Keratinocyte (primary cell): Measurements from ENCODE around the gene FNIP2. TPM values are rescaled to one million over a fixed set of nuclear protein-coding genes. Genes with fewer than 3 reads are reported as not detected.
"Not testable (repeated sequence)": the region's sequence is repeated elsewhere in the genome, so short reads cannot be mapped to it uniquely, and the experiment has no call there.

Experiments used
- DNase-seq: peaks from one replicate; pipeline ENCODE4 v3.0.0-alpha.2; 2011; ENCODE audit warnings: low read depth, missing footprints, low spot score
- FAIRE-seq: peaks from 2 replicates; lab custom pipeline; 2011; peaks lifted over from hg19 to GRCh38; lab: Jason Lieb, UNC
- H2AFZ ChIP-seq: 2 replicates; pipeline ENCODE4 v1.6.0; 2012; ENCODE audit warnings: low read length, control low read depth, inconsistent platforms; ENCODE audit not compliant: control insufficient read depth
- H3K27ac ChIP-seq: 2 replicates; pipeline ENCODE4 v1.5.1; 2011; ENCODE audit warnings: low read length; ENCODE audit not compliant: control insufficient read depth, insufficient read depth
- H3K27me3 ChIP-seq: 3 replicates; pipeline ENCODE4 v1.6.0; 2011; ENCODE audit warnings: low read length; ENCODE audit not compliant: control insufficient read depth, insufficient read depth; ENCODE audit errors: extremely low read depth
- H3K36me3 ChIP-seq, 2 experiments: 2 replicates in 1 of 2; 3 replicates in 1 of 2; pipeline ENCODE4 v1.5.1; 2011; ENCODE audit warnings: low read length in 2 of 2, mild to moderate bottlenecking in 1 of 2; ENCODE audit not compliant: control insufficient read depth in 2 of 2, insufficient read depth in 2 of 2; ENCODE audit errors: extremely low read depth in 1 of 2
- H3K4me1 ChIP-seq: 3 replicates; pipeline ENCODE4 v1.5.1; 2011; ENCODE audit warnings: low read length; ENCODE audit not compliant: control insufficient read depth, insufficient read depth; ENCODE audit errors: extremely low read depth
- H3K4me2 ChIP-seq: 3 replicates; pipeline ENCODE4 v1.6.0; 2011; ENCODE audit warnings: low read depth, low read length; ENCODE audit not compliant: control insufficient read depth, insufficient read depth; ENCODE audit errors: extremely low read depth
- H3K4me3 ChIP-seq, 3 experiments: fragments of 200-600 bp in 1 of 3; sonication (generic) in 1 of 3; 2 replicates in 2 of 3; 3 replicates in 1 of 3; pipeline ENCODE4 v1.5.1; 2011 to 2016; ENCODE audit warnings: low read length in 3 of 3, mild to moderate bottlenecking in 3 of 3, control low read depth in 2 of 3, inconsistent platforms in 1 of 3, low read depth in 1 of 3, mixed read lengths in 1 of 3, mixed run types in 1 of 3, moderate library complexity in 1 of 3; ENCODE audit not compliant: control insufficient read depth in 2 of 3, insufficient read depth in 2 of 3; ENCODE audit errors: extremely low read depth in 1 of 3
- H3K79me2 ChIP-seq: 2 replicates; pipeline ENCODE4 v1.6.0; 2012; ENCODE audit warnings: low read length; ENCODE audit not compliant: control insufficient read depth, insufficient read depth
- H3K9ac ChIP-seq: 3 replicates; pipeline ENCODE4 v1.6.0; 2011; ENCODE audit warnings: low read length; ENCODE audit not compliant: control insufficient read depth, insufficient read depth; ENCODE audit errors: extremely low read depth
- H3K9me1 ChIP-seq: 3 replicates; pipeline ENCODE4 v1.6.0; 2011; ENCODE audit warnings: low read length; ENCODE audit not compliant: control insufficient read depth, insufficient read depth; ENCODE audit errors: extremely low read depth
- H3K9me3 ChIP-seq: 2 replicates; pipeline ENCODE4 v1.5.1; 2012; ENCODE audit warnings: low read depth, low read length; ENCODE audit not compliant: control insufficient read depth
- H4K20me1 ChIP-seq: 3 replicates; pipeline ENCODE4 v1.6.0; 2011; ENCODE audit warnings: low read length; ENCODE audit not compliant: control insufficient read depth, insufficient read depth; ENCODE audit errors: extremely low read depth
- CTCF ChIP-seq, 3 experiments: IDR thresholded peaks in 1 of 3; conservative IDR thresholded peaks in 1 of 3; optimal IDR thresholded peaks in 1 of 3; 2 replicates in 2 of 3; 3 replicates in 1 of 3; pipeline versions ENCODE3 to v1.5.1; 2011; ENCODE audit warnings: low read length in 3 of 3, mild to moderate bottlenecking in 3 of 3, moderate library complexity in 2 of 3, control low read depth in 1 of 3, inconsistent platforms in 1 of 3; ENCODE audit not compliant: insufficient read depth in 2 of 3; ENCODE audit errors: extremely low read depth in 1 of 3
- EZH2 ChIP-seq: IDR thresholded peaks from one replicate; pipeline ENCODE4 v1.6.1; 2012; ENCODE audit warnings: inconsistent platforms, mild to moderate bottlenecking, low read length, moderate library complexity
- dilution Hi-C: fragments of 300-500 bp; cut with MboI; formaldehyde crosslinking; loops from one replicate; pipeline ENCODE4 v1.7.0; 2020; ENCODE audit warnings: low sequenced_read_pairs; ENCODE audit not compliant: extremely low pct_ligation_motif_present
- polyA plus RNA-seq, 5 experiments: library from polyadenylated mRNA; depleted of rRNA in 3 of 5; stranded (reverse) in 3 of 5; stranded (forward) in 1 of 5; unstranded in 1 of 5; fragments of >200 nt; gene quantifications; 1 replicate in 1 of 5; 2 replicates in 3 of 5; 3 replicates in 1 of 5; pipeline versions ENCODE4 v1.2.1 to v1.2.3, GENCODE V29; 2011 to 2012; ENCODE audit warnings: missing spikeins in 2 of 5, low read depth in 1 of 5, low replicate concordance in 1 of 5

Gene FNIP2
- polyA plus RNA-seq, 1 donor (not counting 4 experiments of a cell fraction or from before 2014, with no cell fraction given): 6.2 TPM

- no peaks in the 10 kb centered on the region for H3K9me1 ChIP-seq
- dilution Hi-C loops: no loop called here
- H4K20me1 ChIP-seq: no peaks in the 10 kb centered on the region
- DNase-seq (no peak), FAIRE-seq (no peak)
- H3K9me3 ChIP-seq: no peaks in the 10 kb centered on the region
- H3K9ac ChIP-seq: no peak overlapping the region
- H3K79me2 ChIP-seq: no peaks in the 10 kb centered on the region
- H3K4me3 ChIP-seq: no peak overlapping the region
- no peak for TF ChIP-seq EZH2
- TF ChIP-seq CTCF (optimal IDR thresholded peaks at IDR 0.05 in 1 of 3, IDR thresholded peaks at IDR 0.05 in 1 of 3, conservative IDR thresholded peaks at IDR 0.05 in 1 of 3; ENCODE audit: extremely low read depth in 1 of 3, insufficient read depth in 2 of 3, low read length in 3 of 3): no peak
- no peak overlapping the region for H2AFZ ChIP-seq
- H3K27ac ChIP-seq: no peak overlapping the region
- H3K4me2 ChIP-seq: no peak overlapping the region
- no peaks in the 10 kb centered on the region for H3K27me3 ChIP-seq
- peaks cover 0 to 1% of the 10 kb centered on the region in 2 experiments for H3K36me3 ChIP-seq
- H3K4me1 ChIP-seq: peaks cover 13% of the 10 kb centered on the region
Measured at GRCh38 chr4:158877069-158877468, 108.2 kb downstream of the FNIP2 start.

GRCh38 chr4:158882142-158882541 lies 113.3 kb downstream of the FNIP2 start:
- FAIRE-seq, H3K27ac ChIP-seq, DNase-seq, dilution Hi-C loops, H4K20me1 ChIP-seq, H3K27me3 ChIP-seq, H3K4me2 ChIP-seq, H3K79me2 ChIP-seq, H3K9me1 ChIP-seq, H3K4me1 ChIP-seq, H3K9me3 ChIP-seq, H2AFZ ChIP-seq, H3K4me3 ChIP-seq, H3K36me3 ChIP-seq, H3K9ac ChIP-seq: not testable (repeated sequence)

GRCh38 chr4:158884280-158884679 lies 115.5 kb downstream of the FNIP2 start:
- DNase-seq (no peak), FAIRE-seq (no peak)

More at GRCh38 chr4:158884280-158884679, 115.5 kb downstream of the FNIP2 start:
- no peak overlapping the region for H3K9ac ChIP-seq
- no peak overlapping the region for H3K4me3 ChIP-seq
- TF ChIP-seq EZH2 (no peak), CTCF (optimal IDR thresholded peaks at IDR 0.05 in 1 of 3, IDR thresholded peaks at IDR 0.05 in 1 of 3, conservative IDR thresholded peaks at IDR 0.05 in 1 of 3; ENCODE audit: extremely low read depth in 1 of 3, insufficient read depth in 2 of 3, low read length in 3 of 3) (no peak)
- H3K27ac ChIP-seq: no peak overlapping the region
- H3K9me1 ChIP-seq: no peaks in the 10 kb centered on the region
- H3K4me1 ChIP-seq: no peaks in the 10 kb centered on the region
- no peaks in the 10 kb centered on the region for H3K27me3 ChIP-seq
- H3K79me2 ChIP-seq: no peaks in the 10 kb centered on the region
- H3K9me3 ChIP-seq: no peaks in the 10 kb centered on the region
- H4K20me1 ChIP-seq: no peaks in the 10 kb centered on the region
- H2AFZ ChIP-seq: no peak overlapping the region
- no peak overlapping the region for H3K4me2 ChIP-seq
- peaks cover 0 to 5% of the 10 kb centered on the region in 2 experiments for H3K36me3 ChIP-seq
- dilution Hi-C loops: no loop called here
